ENCODE results near the gene RAB3GAP1.
"Not testable (repeated sequence)": the region's sequence is repeated elsewhere in the genome, so short reads cannot be mapped to it uniquely, and the experiment has no call there.

RAB3GAP1 gene

DNA sequence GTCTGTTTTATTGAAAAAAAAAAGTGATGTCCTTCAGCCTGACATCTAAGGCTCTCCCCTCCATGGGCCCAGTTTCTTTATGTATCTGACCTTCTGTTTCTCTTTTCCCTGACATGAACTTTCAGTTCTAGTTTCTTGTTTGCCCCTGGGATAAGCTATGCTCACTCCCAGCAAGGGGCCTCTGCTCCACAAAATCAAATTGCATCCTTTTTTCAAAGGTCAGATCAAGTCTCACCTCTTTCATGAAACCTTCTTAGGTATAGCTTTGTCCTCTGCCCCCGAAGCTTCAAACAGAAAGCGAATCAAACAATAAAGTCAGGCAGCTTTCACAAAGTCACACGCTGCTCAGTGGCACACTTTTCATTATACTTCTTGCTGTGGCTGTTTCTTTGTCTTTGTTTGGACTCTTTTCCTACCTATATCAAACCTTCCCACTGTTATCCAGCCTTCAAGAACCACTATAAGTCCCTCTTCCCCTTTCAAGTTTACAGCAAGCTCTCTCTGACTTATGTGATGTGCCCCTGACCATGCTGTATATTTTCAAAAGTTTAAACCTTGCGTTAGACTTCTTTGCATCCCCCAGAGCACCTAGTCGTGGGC lies 28.1 kb upstream of the RAB3GAP1 start:
- Histone ChIP-seq H2AFZ (ENCODE audit: low read length) (no peak overlapping the region), H3K4me1 (ENCODE audit: insufficient read depth, low read length, severe bottlenecking) (no peaks in the 10 kb centered on the region), H3K36me3 (ENCODE audit: insufficient read depth, low read length) (no peaks in the 10 kb centered on the region), H3K9me3 (ENCODE audit: low read length) (no peaks in the 10 kb centered on the region), H3K4me2 (ENCODE audit: low read length) (no peak overlapping the region), H3K79me2 (ENCODE audit: insufficient read depth, low read length) (no peaks in the 10 kb centered on the region), H3K4me3 (ENCODE audit: low read depth, low read length, poor library complexity, severe bottlenecking) (no peak overlapping the region), H4K20me1 (ENCODE audit: insufficient read depth, low read length) (no peaks in the 10 kb centered on the region), H3K9me2 (ENCODE audit: low read depth, low read length) (no peaks in the 10 kb centered on the region), H3K27me3 (ENCODE audit: insufficient read depth, low read length) (no peaks in the 10 kb centered on the region), H3F3A (ENCODE audit: insufficient read depth, low read length) (no peaks in the 10 kb centered on the region), H3K27ac (ENCODE audit: low read depth, low read length, poor library complexity, severe bottlenecking) (no peak overlapping the region), H3K9ac (ENCODE audit: low read length) (no peak overlapping the region)
- no peak for TF ChIP-seq EZH2 (IDR thresholded peaks at IDR 0.05; ENCODE audit: borderline replicate concordance, low read length)
- TF ChIP-seq, protein P1, sequence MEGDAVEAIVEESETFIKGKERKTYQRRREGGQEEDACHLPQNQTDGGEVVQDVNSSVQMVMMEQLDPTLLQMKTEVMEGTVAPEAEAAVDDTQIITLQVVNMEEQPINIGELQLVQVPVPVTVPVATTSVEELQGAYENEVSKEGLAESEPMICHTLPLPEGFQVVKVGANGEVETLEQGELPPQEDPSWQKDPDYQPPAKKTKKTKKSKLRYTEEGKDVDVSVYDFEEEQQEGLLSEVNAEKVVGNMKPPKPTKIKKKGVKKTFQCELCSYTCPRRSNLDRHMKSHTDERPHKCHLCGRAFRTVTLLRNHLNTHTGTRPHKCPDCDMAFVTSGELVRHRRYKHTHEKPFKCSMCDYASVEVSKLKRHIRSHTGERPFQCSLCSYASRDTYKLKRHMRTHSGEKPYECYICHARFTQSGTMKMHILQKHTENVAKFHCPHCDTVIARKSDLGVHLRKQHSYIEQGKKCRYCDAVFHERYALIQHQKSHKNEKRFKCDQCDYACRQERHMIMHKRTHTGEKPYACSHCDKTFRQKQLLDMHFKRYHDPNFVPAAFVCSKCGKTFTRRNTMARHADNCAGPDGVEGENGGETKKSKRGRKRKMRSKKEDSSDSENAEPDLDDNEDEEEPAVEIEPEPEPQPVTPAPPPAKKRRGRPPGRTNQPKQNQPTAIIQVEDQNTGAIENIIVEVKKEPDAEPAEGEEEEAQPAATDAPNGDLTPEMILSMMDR (IDR thresholded peaks at IDR 0.05; ENCODE audit: low read length): no peak

- H3K79me2 ChIP-seq (ENCODE audit: insufficient read depth, low read length): no peaks in the 10 kb centered on the region
- TF ChIP-seq, protein P1 (IDR thresholded peaks at IDR 0.05; ENCODE audit: low read length): no peak
- no peak for TF ChIP-seq EZH2 (IDR thresholded peaks at IDR 0.05; ENCODE audit: borderline replicate concordance, low read length)
- no peaks in the 10 kb centered on the region for H3K4me1 ChIP-seq (ENCODE audit: insufficient read depth, low read length, severe bottlenecking)
- no peak overlapping the region for H3K9ac ChIP-seq (ENCODE audit: low read length)
- H3F3A ChIP-seq (ENCODE audit: insufficient read depth, low read length): no peaks in the 10 kb centered on the region
- H3K9me3 ChIP-seq (ENCODE audit: low read length): no peaks in the 10 kb centered on the region
- H4K20me1 ChIP-seq (ENCODE audit: insufficient read depth, low read length): no peaks in the 10 kb centered on the region
- H3K4me2 ChIP-seq (ENCODE audit: low read length): no peak overlapping the region
- no peak overlapping the region for H3K4me3 ChIP-seq (ENCODE audit: low read depth, low read length, poor library complexity, severe bottlenecking)
- no peaks in the 10 kb centered on the region for H3K27me3 ChIP-seq (ENCODE audit: insufficient read depth, low read length)
- H2AFZ ChIP-seq (ENCODE audit: low read length): no peak overlapping the region
- H3K36me3 ChIP-seq (ENCODE audit: insufficient read depth, low read length): no peaks in the 10 kb centered on the region
- H3K27ac ChIP-seq (ENCODE audit: low read depth, low read length, poor library complexity, severe bottlenecking): no peak overlapping the region
- H3K9me2 ChIP-seq (ENCODE audit: low read depth, low read length): no peaks in the 10 kb centered on the region
Observed at GRCh38 chr2:135029481-135030134, 22.5 kb upstream of the RAB3GAP1 start.

DNA sequence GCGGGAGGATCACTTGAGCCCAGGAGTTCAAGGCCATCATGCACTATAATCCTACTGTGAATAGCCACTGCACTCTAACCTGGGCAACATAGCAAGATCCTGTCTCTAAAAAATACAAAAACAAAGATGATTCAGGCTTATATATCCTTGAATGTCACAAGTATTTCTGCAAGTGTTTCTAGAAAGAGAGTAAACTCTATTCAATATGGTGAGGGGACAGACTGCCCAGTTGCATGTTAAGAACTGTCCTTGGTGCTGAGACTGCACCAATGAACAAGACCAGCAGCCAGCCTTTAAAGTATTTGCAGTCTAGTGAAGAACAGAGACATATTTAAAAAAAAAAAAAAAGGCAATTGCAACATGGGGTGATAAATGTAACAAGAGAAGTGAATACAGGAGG lies 21.3 kb upstream of the RAB3GAP1 start:
- no peak overlapping the region for H3K4me3 ChIP-seq (ENCODE audit: low read depth, low read length, poor library complexity, severe bottlenecking)
- no peaks in the 10 kb centered on the region for H3K4me1 ChIP-seq (ENCODE audit: insufficient read depth, low read length, severe bottlenecking)
- H3K27ac ChIP-seq (ENCODE audit: low read depth, low read length, poor library complexity, severe bottlenecking): no peak overlapping the region
- no peaks in the 10 kb centered on the region for H3K79me2 ChIP-seq (ENCODE audit: insufficient read depth, low read length)
- H3K4me2 ChIP-seq (ENCODE audit: low read length): no peak overlapping the region
- H3K9me3 ChIP-seq (ENCODE audit: low read length): no peaks in the 10 kb centered on the region
- H3K36me3 ChIP-seq (ENCODE audit: insufficient read depth, low read length): no peaks in the 10 kb centered on the region
- no peaks in the 10 kb centered on the region for H3K27me3 ChIP-seq (ENCODE audit: insufficient read depth, low read length)
- H3F3A ChIP-seq (ENCODE audit: insufficient read depth, low read length): no peaks in the 10 kb centered on the region
- no peaks in the 10 kb centered on the region for H4K20me1 ChIP-seq (ENCODE audit: insufficient read depth, low read length)
- no peak overlapping the region for H2AFZ ChIP-seq (ENCODE audit: low read length)
- TF ChIP-seq EZH2 (IDR thresholded peaks at IDR 0.05; ENCODE audit: borderline replicate concordance, low read length): no peak
- TF ChIP-seq, protein P1 (IDR thresholded peaks at IDR 0.05; ENCODE audit: low read length): no peak
- H3K9ac ChIP-seq (ENCODE audit: low read length): no peak overlapping the region
- H3K9me2 ChIP-seq (ENCODE audit: low read depth, low read length): no peaks in the 10 kb centered on the region

DNA sequence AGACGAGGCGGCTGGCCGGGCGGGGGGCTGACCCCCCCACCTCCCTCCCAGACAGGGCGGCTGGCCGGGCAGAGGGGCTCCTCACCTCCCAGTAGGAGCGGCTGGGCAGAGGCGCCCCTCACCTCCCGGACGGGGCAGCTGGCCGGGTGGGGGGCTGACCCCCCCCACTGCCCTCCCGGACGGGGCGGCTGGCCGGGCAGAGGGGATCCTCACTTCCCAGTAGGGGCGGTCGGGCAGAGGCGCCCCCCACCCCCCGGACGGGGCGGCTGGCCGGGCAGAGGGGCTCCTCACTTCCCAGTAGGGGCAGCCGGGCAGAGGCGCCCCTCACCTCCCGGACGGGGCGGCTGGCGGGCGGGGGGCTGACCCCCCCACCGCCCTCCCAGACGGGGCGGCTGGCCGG lies 18.9 kb upstream of the RAB3GAP1 start:
- not testable (repeated sequence) for H3K79me2 ChIP-seq (ENCODE audit: insufficient read depth, low read length); H2AFZ ChIP-seq (ENCODE audit: low read length); H3K4me1 ChIP-seq (ENCODE audit: insufficient read depth, low read length, severe bottlenecking); H3K27ac ChIP-seq (ENCODE audit: low read depth, low read length, poor library complexity, severe bottlenecking); H3K27me3 ChIP-seq (ENCODE audit: insufficient read depth, low read length); H3K9me2 ChIP-seq (ENCODE audit: low read depth, low read length); H4K20me1 ChIP-seq (ENCODE audit: insufficient read depth, low read length); H3K9me3 ChIP-seq (ENCODE audit: low read length); H3K4me2 ChIP-seq (ENCODE audit: low read length); H3K4me3 ChIP-seq (ENCODE audit: low read depth, low read length, poor library complexity, severe bottlenecking); H3K36me3 ChIP-seq (ENCODE audit: insufficient read depth, low read length); H3F3A ChIP-seq (ENCODE audit: insufficient read depth, low read length); H3K9ac ChIP-seq (ENCODE audit: low read length)

Measured in OCI-LY1 (cell line).